C4-2B (cell line): ENCODE measurements around the gene RNU5B-1.

ENCODE experiments used
- ZFX ChIP-seq: fragments of 450-650 bp; IDR thresholded peaks from 2 replicates; pipeline ENCODE4 v1.6.1; 2017
- TF ChIP-seq, protein P1 (sequence below): fragments of 450-650 bp; conservative IDR thresholded peaks from 2 replicates; pipeline ENCODE4 v1.5.1; 2017; ENCODE audit warnings: mild to moderate bottlenecking

DNA sequence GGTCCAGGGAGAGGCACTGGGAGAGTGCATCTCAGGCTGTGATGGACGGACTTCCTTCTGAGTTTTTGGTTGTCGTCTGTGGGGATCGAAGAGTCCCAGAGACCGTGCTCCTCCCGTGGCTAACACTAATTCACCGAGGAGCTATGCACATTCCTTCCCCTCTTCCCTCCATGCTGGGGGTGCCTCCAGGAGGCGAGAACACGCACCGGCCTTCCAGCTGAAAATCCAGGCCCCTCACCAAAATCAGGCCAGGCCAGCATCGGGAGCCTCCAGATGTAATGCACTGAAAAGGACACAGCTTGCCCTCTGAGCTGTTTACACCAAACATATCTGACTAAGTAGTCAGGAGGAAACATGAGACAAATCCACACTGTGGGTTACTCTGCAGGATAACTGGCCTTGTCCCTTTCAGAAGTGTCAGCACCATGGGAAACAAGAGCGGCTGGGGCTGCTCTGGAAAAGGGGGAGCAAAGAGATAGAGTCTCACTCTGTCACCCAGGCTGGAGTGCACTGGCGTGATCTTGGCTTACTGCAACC lies 5.5 kb downstream of the RNU5B-1 start:
- TF ChIP-seq, protein P1, sequence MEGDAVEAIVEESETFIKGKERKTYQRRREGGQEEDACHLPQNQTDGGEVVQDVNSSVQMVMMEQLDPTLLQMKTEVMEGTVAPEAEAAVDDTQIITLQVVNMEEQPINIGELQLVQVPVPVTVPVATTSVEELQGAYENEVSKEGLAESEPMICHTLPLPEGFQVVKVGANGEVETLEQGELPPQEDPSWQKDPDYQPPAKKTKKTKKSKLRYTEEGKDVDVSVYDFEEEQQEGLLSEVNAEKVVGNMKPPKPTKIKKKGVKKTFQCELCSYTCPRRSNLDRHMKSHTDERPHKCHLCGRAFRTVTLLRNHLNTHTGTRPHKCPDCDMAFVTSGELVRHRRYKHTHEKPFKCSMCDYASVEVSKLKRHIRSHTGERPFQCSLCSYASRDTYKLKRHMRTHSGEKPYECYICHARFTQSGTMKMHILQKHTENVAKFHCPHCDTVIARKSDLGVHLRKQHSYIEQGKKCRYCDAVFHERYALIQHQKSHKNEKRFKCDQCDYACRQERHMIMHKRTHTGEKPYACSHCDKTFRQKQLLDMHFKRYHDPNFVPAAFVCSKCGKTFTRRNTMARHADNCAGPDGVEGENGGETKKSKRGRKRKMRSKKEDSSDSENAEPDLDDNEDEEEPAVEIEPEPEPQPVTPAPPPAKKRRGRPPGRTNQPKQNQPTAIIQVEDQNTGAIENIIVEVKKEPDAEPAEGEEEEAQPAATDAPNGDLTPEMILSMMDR, result no peak
- TF ChIP-seq ZFX, result no peak
